GM23248 (cell line): Measurements from ENCODE around the gene EPPIN.

Source experiments
- EZH2 ChIP-seq: fragments of 200-600 bp; sonication (generic); IDR thresholded peaks from 2 replicates; pipeline ENCODE4 v1.6.1; 2018; ENCODE audit warnings: antibody characterized with exemption, mild to moderate bottlenecking; ENCODE audit not compliant: insufficient read depth, poor library complexity, severe bottlenecking
- EZH2phosphoT487 ChIP-seq: fragments of 200-600 bp; sonication (generic); IDR thresholded peaks from 2 replicates; pipeline ENCODE4 v1.6.1; 2018; ENCODE audit warnings: antibody characterized with exemption, moderate library complexity, mild to moderate bottlenecking, low read depth; ENCODE audit not compliant: insufficient read depth

GRCh38 chr20:45538209-45538799 is 8.9 kb downstream of the EPPIN start:
- no peak for TF ChIP-seq EZH2
- no peak for TF ChIP-seq EZH2phosphoT487
